Natural killer cell treated with Interleukin-12 subunit alpha and Interleukin-12 subunit beta and Interleukin-15 and Interleukin-18, amount 100 ng/mL, for 72 hours (primary cell): Measurements from ENCODE around the gene ADIPOR2. TPM values are rescaled to one million over a fixed set of nuclear protein-coding genes. Genes with fewer than 3 reads are reported as not detected.

Experiments used
- ATAC-seq, 2 donors: fragments of 150-1000 bp; cut with Tn5 transposase in 1 of 2; sonication (Bioruptor Pico), chemical (Tn5 transposase) in 1 of 2; 2 replicates each; pipeline ENCODE4 v1.10.0; 2021
- DNase-seq: peaks from one replicate; pipeline ENCODE4 v3.0.0; 2022; ENCODE audit warnings: low spot score
- H3K27ac Mint-ChIP-seq, 2 donors: 1 replicate in 1 of 2; 2 replicates in 1 of 2; pipeline ENCODE4 v1.8.0; 2022; ENCODE audit warnings: mixed read lengths in 2 of 2, mild to moderate bottlenecking in 1 of 2, moderate library complexity in 1 of 2
- H3K27me3 Mint-ChIP-seq, 2 donors: 1 replicate in 1 of 2; 2 replicates in 1 of 2; pipeline ENCODE4 v1.8.0; 2022; ENCODE audit warnings: mixed read lengths in 2 of 2
- H3K36me3 Mint-ChIP-seq: one replicate; pipeline ENCODE4 v1.8.0; 2022; ENCODE audit warnings: mixed read lengths
- H3K4me1 Mint-ChIP-seq, 2 donors: 1 replicate in 1 of 2; 2 replicates in 1 of 2; pipeline ENCODE4 v1.8.0; 2022; ENCODE audit warnings: low read depth in 2 of 2, mixed read lengths in 2 of 2, mild to moderate bottlenecking in 1 of 2
- H3K4me3 Mint-ChIP-seq: one replicate; pipeline ENCODE4 v1.8.0; 2022; ENCODE audit warnings: mixed read lengths
- H3K9me3 Mint-ChIP-seq: 2 replicates; pipeline ENCODE4 v1.8.0; 2022; ENCODE audit warnings: mixed read lengths
- total RNA-seq, 2 donors: library from RNA; stranded (reverse); gene quantifications; one replicate each; pipeline ENCODE4 v1.2.3, GENCODE V29; 2022

The ADIPOR2 gene
- total RNA-seq, 2 donors from 2014 or later = 72.5 to 74.5 TPM

DNA sequence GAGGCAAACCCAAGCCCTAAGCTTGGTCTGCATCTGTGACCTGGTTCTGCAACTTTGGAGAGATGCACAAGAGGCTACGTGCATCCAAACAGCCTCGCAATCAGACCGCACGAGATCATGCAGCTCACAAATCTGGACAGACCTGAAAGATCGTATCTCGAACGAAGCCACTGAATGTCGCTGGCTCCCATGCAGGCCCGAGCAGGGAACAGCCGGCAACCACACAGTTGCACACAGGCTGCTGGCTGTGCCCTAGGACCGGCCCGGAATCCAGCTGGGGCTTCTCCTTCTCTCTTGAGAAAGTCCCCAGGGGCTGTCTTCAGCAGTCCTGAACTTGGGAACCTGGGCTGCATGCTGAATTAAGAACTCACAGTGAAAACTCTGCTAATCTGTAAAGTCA lies 34.0 kb upstream of the ADIPOR2 start:
- no peaks in the 10 kb centered on the region for H3K4me1 Mint-ChIP-seq
- no peaks in the 10 kb centered on the region for H3K9me3 Mint-ChIP-seq
- DNase-seq (no peak), ATAC-seq (no peak)
- no peak overlapping the region for H3K4me3 Mint-ChIP-seq
- no peaks in the 10 kb centered on the region for H3K36me3 Mint-ChIP-seq
- H3K27ac Mint-ChIP-seq = no peak overlapping the region
- H3K27me3 Mint-ChIP-seq = peaks cover under 1% of the 10 kb centered on the region in 2 donors

DNA sequence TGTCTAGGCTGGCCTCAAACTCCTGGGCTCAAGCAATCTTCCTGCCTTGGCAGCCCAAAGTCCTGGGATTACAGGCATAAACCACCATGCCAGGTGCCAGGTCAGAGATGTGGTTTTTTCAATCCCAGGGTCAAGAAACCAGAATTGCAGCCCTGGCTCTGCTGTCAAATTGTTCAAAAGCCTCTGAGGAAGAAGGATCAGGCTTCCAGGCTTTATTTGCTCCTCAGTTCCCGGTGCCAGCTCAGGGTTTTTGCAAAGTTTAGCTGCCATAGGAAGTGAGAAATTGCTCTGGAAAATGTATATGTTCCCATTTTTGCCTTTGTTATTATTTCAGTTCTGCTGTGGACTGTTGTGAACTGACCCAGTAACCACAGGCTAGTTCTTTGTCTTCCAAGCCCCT lies 33.2 kb upstream of the ADIPOR2 start:
- no peak for ATAC-seq
- Mint-ChIP-seq H3K4me1 (no peaks in the 10 kb centered on the region), H3K27ac (peak overlapping the region in 1 of 2 donors; percentile 41), H3K36me3 (no peaks in the 10 kb centered on the region), H3K27me3 (no peaks in the 10 kb centered on the region), H3K4me3 (no peak overlapping the region), H3K9me3 (no peaks in the 10 kb centered on the region)
- no peak for DNase-seq

DNA sequence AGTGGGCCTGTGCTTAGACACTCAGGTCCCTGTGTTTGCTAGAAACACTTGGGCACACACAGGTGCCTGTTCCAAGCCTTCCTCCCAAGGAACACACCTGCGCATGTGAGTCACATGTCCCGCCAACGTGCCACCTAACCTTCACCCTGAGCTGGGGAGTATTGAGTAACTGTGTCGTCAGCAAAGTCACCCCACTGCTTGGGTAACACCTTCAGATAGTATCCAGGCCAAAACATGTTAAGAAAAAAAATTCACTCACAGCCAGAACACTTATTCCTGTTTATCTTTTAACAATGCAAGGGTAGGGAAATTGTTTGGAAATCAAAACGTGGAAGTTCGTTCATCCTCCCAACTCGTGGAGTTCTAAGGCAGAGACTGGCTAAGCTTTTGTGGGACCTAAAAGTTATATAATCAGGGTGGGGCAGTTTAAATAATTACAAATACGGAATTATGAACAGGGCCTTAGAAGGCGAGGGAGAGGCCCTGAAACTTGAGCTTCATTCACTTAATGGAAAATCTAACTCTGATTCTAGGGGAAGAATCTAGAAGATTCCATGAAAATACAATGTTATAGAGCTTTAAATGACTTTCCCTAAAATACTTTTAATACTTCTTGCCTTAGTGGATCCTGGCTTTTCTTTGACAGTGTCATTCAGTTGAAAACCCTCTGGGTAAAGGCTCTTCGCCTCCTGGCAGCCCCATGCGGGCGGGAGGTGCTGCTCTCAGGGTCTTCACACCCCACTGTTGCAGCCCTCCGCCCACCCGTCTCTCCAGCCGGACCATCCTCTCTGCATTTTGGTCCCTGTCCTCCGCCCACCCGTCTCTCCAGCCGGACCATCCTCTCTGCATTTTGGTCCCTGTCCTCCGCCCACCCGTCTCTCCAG lies 30.3 kb upstream of the ADIPOR2 start:
- DNase-seq = no peak
- H3K36me3 Mint-ChIP-seq = no peaks in the 10 kb centered on the region
- H3K4me1 Mint-ChIP-seq = peaks cover 16 to 19% of the 10 kb centered on the region in 2 donors
- H3K9me3 Mint-ChIP-seq = no peaks in the 10 kb centered on the region
- no peak for ATAC-seq
- H3K4me3 Mint-ChIP-seq = no peak overlapping the region
- peak overlapping the region; percentile 19 to 48 for H3K27ac Mint-ChIP-seq
- no peaks in the 10 kb centered on the region for H3K27me3 Mint-ChIP-seq

DNA sequence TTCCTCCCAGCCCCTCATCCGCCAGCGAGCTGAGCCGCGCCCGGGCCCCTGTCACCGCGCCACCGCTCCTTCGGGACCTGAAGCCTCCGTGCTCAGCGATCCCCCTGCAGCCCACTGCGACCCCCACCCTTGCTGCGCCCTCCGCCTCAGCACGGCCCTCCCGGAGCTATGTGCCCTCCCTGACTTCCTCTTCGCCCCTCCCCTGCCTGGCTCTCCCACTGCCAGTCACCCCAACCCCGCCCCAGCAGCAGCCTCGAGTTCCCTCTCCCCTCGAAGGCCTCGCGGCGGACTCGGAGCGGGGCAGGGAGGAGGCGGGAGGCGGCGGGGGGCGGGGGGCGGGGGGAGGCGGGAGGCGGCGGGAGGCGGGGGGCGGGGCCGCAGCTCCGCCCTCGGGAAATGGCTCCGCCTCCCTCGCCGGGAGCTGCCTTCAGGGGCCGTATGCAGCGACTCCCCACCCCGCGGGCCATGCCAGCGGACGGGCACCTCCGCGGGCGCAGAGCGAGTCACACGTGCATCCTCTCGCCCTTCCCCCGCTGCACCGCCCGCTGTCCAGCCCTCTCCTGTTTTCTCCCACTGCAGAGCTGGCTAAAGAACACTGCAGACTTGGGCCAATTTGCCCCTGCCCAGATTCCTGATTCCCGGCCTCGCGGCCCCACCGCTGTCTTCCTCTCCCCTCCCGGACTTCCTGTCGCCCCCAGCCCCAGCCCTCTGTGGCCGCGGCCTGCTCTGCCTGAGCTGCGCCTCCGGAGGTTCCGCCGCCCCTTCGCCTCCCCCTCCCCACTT lies 29.1 kb upstream of the ADIPOR2 start:
- peaks cover 17 to 21% of the 10 kb centered on the region in 2 donors for H3K4me1 Mint-ChIP-seq
- H3K27me3 Mint-ChIP-seq = no peaks in the 10 kb centered on the region
- ATAC-seq (peak; percentile 94 to 96), DNase-seq (peak; percentile 87)
- no peaks in the 10 kb centered on the region for H3K36me3 Mint-ChIP-seq
- peaks cover under 1% of the 10 kb centered on the region for H3K9me3 Mint-ChIP-seq
- peak overlapping the region; percentile 65 for H3K4me3 Mint-ChIP-seq
- H3K27ac Mint-ChIP-seq = peak overlapping the region in 1 of 2 donors; percentile 55

DNA sequence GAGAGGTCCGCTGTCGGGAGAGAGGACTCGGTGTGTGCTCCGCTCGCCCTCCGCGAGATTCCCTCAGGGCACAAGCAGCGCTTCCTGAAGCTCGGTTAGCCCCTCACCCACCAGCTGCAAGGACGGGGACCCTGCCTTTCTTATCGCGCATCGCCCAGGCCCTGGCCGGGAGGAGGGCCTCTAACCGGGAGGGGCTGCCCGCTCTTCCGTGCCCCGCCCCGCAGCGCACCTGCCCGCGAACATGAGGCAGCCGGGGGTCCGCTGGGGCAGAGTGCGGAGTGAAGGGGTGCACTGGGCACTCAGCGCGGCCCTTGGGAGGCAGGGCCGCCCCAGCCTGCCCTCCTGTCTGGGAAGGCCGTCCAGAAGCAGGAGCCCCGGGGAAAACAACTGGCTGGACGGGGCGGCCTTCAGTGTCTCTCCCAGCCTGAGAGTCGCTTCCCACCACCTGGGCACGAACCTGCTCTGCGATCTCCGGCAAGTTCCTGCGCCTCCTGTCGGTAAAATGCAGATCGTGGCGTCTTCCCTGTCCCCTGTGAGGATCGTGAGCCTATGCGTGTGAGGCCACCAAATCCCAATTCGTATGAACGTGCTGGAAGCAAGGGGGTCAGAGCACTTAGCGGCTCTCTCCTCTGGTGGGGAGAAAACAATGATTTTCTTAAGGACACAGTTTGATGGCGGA lies 28.0 kb upstream of the ADIPOR2 start:
- ATAC-seq (no peak), DNase-seq (no peak)
- H3K9me3 Mint-ChIP-seq = peaks cover 2% of the 10 kb centered on the region

DNA sequence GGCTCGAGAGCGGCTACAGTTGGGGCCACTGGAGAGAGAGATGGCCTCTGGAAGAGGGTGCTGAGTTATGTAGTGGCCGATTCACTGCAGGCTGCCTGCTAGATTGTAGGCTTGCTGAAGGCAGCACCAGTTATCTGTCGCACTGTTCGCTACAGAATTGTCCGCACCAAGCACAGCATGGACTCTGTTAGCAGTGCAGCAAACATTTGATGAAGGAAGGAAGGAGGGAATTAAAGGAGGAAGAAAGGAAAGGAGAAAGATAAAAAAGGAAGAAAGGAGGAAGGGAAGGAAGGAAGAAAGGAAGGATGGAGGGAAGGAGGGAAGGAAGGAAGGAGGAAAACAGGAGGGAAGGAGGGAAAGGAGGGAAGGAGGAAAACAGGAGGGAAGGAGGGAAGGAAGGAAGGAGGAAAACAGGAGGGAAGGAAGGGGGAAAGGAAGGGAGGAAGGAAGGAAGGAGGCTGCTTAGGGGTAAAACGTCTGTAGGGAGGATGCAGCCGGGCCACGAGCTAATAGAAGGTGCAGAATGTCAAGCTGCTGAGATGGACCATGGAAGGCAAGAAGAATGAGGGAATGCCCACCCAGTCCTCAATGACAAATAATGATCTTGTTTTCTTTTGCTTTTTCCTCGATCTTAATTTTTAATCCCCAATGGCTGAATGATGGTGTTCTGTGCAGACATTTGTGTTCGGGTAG lies 27.3 kb upstream of the ADIPOR2 start:
- Mint-ChIP-seq H3K27ac (peak overlapping the region; percentile 20 to 57), H3K4me3 (peak overlapping the region; percentile 67), H3K9me3 (peaks cover 2% of the 10 kb centered on the region), H3K4me1 (peaks cover 30 to 31% of the 10 kb centered on the region in 2 donors), H3K36me3 (no peaks in the 10 kb centered on the region), H3K27me3 (no peaks in the 10 kb centered on the region)
- DNase-seq (no peak), ATAC-seq (no peak)

More for the DNA sequence above, 28.0 kb upstream of the ADIPOR2 start:
- Mint-ChIP-seq H3K36me3 (no peaks in the 10 kb centered on the region), H3K4me1 (peaks cover 27% of the 10 kb centered on the region in 2 donors), H3K27ac (peak overlapping the region; percentile 20 to 57), H3K27me3 (no peaks in the 10 kb centered on the region), H3K4me3 (peak overlapping the region; percentile 67)

DNA sequence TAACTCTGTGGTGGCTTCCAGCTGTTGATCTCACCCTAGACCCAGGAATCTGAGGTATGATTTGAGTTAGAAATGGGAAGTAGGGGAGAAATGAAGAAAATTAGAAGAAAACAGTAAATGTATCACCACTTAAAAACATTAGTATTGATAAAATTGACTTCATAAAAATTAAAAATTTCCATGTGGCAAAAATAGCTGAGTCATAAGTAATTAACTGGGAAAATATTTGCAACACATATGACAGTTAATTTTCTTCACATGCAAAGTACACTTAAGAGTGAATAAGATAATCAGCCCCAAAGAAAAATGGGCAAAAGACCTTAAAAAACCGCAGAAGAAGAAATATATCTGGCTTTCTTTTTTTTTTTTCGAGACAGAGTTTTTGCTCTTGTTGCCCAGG lies 25.5 kb upstream of the ADIPOR2 start:
- peak overlapping the region in 1 of 2 donors; percentile 65 for H3K27ac Mint-ChIP-seq
- H3K27me3 Mint-ChIP-seq = no peaks in the 10 kb centered on the region
- peaks cover 40 to 43% of the 10 kb centered on the region in 2 donors for H3K4me1 Mint-ChIP-seq
- H3K9me3 Mint-ChIP-seq = peaks cover 2% of the 10 kb centered on the region
- DNase-seq (no peak), ATAC-seq (no peak)
- no peaks in the 10 kb centered on the region for H3K36me3 Mint-ChIP-seq
- H3K4me3 Mint-ChIP-seq = no peak overlapping the region

DNA sequence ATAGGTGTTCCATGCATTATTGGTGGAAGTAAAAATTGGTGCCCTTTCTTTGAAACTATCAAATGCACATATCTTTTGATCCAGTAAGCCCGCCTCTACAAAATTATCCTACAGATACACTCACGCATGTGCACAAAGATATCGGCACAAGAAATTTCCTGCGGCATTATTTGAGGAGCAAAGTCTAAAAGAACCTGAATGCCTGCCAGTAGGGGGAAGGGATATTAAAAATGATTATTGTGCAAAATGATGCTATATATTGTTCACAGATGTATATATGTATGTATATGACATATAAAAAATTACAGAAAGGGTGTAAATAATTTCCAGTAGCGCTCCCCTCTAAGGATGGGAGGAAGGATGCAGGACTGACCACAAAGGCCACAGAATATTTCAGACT lies 24.7 kb upstream of the ADIPOR2 start:
- ATAC-seq = no peak
- peaks cover 2% of the 10 kb centered on the region for H3K9me3 Mint-ChIP-seq
- peaks cover 42 to 49% of the 10 kb centered on the region in 2 donors for H3K4me1 Mint-ChIP-seq
- H3K36me3 Mint-ChIP-seq = no peaks in the 10 kb centered on the region
- no peak overlapping the region for H3K4me3 Mint-ChIP-seq
- peak overlapping the region in 1 of 2 donors; percentile 70 for H3K27ac Mint-ChIP-seq
- H3K27me3 Mint-ChIP-seq = no peaks in the 10 kb centered on the region
- DNase-seq = no peak

DNA sequence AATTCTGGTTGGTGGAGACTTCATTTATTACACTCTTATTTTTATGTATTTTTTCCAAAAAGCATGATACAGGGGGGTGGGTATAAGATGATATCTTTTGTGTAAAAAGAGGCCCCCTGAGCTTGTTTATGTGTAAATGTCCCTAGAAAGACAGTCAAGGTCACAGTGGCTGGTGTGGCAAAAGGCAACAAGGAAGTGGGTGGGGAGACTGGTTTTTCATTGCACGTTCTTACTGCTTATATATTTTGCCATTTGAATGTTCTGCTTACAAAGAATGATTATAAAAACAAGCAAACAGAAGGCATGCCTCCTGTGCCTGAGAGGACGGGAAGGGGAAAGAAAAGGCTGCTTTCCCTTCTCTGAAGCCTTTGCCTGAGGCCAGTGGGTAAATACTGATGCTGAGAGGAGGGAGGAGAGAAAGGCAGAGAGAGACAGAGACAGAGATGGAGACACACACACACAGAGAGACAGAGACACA lies 24.1 kb upstream of the ADIPOR2 start:
- DNase-seq (no peak), ATAC-seq (no peak)
- Mint-ChIP-seq H3K27ac (peak overlapping the region; percentile 66 to 70), H3K27me3 (no peaks in the 10 kb centered on the region), H3K4me1 (peaks cover 45 to 51% of the 10 kb centered on the region in 2 donors), H3K36me3 (no peaks in the 10 kb centered on the region), H3K4me3 (peak overlapping the region; percentile 69), H3K9me3 (peaks cover 2% of the 10 kb centered on the region)

DNA sequence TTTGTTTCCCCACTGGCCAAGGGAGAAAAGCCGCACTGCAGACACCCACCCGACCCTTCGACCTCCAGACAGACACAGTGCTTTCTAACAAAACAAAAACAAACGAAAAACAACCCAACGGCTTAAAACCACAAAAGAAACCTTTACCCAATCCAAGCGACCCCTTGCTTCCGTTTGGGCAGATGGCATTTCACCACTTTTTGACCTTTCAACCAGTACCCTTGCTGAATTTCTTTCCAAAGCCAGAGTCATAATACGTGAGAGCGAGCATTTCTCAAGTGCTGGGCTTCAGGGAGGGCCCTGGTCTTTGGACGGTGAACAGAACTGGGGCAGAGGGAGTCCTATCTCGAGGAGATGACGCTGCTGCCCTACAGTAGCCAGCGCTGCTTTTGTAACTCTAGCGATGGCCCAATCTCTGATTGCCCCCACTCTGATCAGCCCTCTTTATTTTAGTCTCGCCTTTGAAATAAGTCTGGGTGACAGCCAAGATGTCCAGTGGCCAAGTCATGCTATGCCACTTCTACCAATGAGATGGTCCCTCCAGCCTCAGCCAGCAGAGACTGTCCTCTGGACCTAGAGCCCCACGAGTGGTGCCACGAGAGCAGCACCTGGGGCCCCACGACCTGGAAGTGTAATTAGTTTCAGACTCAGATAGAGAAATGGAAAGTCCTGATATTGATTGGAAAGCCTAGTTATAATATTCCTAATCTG lies 21.9 kb upstream of the ADIPOR2 start:
- Mint-ChIP-seq H3K36me3 (no peaks in the 10 kb centered on the region), H3K4me3 (peak overlapping the region; percentile 64), H3K4me1 (peaks cover 34 to 45% of the 10 kb centered on the region in 2 donors), H3K9me3 (peaks cover 2% of the 10 kb centered on the region), H3K27ac (peak overlapping the region; percentile 74 to 92), H3K27me3 (no peaks in the 10 kb centered on the region)
- peak; percentile 62 to 73 for ATAC-seq
- no peak for DNase-seq

DNA sequence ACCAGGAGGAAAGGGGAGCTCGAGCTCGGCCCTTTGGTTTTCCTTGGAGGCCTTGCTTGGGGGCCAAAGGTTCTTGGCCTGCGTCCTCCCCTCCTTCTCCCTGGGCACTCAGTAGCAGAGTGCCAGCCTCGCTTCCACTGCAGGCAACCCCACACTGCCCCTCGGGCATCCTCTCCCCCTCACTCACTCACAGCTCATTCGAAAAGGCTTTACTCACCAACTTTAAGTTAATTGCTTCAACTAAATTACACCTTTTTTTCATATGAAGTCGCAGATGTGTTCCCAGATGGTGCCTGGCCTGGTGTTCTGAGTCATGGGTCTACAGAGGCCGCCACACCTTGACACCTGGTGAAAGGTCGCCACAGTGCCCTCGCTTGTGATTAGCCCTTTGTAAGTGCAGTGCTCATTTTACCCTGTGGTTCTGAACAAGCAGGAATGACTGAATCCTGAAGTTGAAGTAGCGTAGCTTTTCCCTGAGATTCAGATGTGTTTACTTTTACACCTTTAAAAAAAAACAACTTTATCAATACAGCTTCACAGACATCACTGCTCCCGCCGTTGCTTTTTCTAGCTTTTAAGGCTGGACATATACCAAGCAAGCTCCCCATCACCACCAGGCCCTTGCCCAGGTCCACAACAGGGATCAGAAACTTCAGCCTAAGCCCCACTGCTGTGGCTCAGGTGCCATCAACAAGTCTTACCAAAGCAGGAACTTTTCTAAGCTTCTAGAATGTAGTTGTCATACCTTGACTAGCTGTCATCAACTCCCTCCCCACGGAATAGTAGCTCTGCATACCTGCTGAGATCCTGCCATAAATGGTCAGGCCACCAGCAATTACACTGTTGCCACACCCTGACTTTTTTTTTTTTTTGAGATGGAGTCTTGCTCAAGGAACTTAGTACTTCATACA lies 20.3 kb upstream of the ADIPOR2 start:
- no peak for ATAC-seq
- Mint-ChIP-seq H3K27me3 (no peaks in the 10 kb centered on the region), H3K4me1 (peaks cover 27 to 39% of the 10 kb centered on the region in 2 donors), H3K36me3 (no peaks in the 10 kb centered on the region), H3K9me3 (peaks cover 2% of the 10 kb centered on the region), H3K27ac (peak overlapping the region in 1 of 2 donors; percentile 7), H3K4me3 (no peak overlapping the region)
- no peak for DNase-seq

DNA sequence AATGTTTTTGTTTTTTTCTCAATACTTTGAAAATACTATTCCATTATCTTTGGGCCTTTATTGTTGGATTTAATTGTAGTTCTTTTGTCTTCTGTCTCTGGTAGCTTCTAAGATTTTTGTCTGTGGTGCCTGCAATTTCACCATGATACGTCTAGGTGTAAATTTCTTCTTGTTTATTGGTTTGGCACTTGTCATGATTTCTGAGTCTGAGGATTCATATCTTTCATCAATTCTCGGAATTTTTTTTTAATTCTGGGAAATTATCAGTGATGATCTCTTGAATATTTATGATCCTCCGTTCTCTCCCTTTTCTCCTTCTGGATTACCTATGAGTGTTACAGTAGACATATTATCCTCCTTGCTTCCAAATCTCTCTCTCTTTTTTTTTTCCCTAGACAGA lies 14.8 kb upstream of the ADIPOR2 start:
- no peaks in the 10 kb centered on the region for H3K27me3 Mint-ChIP-seq
- no peaks in the 10 kb centered on the region for H3K36me3 Mint-ChIP-seq
- no peak overlapping the region for H3K4me3 Mint-ChIP-seq
- no peak overlapping the region for H3K27ac Mint-ChIP-seq
- no peak for DNase-seq
- H3K9me3 Mint-ChIP-seq = no peaks in the 10 kb centered on the region
- H3K4me1 Mint-ChIP-seq = peaks cover 5 to 8% of the 10 kb centered on the region in 2 donors
- no peak for ATAC-seq
